Psoas muscle (tissue), 8 donors: ENCODE measurements around the gene CD4. TPM values are rescaled to one million over a fixed set of nuclear protein-coding genes. Genes with fewer than 3 reads are reported as not detected.

Experiments
- ATAC-seq, 4 donors: fragments of 200-7000 bp; cut with Tn5 transposase; one replicate each; pipeline ENCODE4 v1.9.1; 2020; ENCODE audit warnings: moderate library complexity in 3 of 4, mild to moderate bottlenecking in 2 of 4
- DNase-seq, 2 donors: peaks; one replicate each; pipeline ENCODE4 v3.0.0-alpha.2; 2020
- H3K27ac ChIP-seq: fragments of 200-600 bp; one replicate; pipeline ENCODE4 v1.8.0; 2022
- H3K27me3 ChIP-seq, 3 donors: fragments of 200-600 bp in 1 of 3; one replicate each; pipeline versions ENCODE4 v1.6.1 to v1.8.0; 2013 to 2022; ENCODE audit warnings: low read length in 2 of 3, mild to moderate bottlenecking in 2 of 3, moderate library complexity in 1 of 3; ENCODE audit not compliant: insufficient read depth in 3 of 3
- H3K36me3 ChIP-seq, 2 donors: fragments of 200-600 bp in 1 of 2; one replicate each; pipeline versions ENCODE4 v1.6.1 to v1.8.0; 2013 to 2022; ENCODE audit warnings: low read depth in 1 of 2, mild to moderate bottlenecking in 1 of 2, moderate library complexity in 1 of 2; ENCODE audit not compliant: insufficient read depth in 1 of 2
- H3K4me1 ChIP-seq: fragments of 200-600 bp; one replicate; pipeline ENCODE4 v1.8.0; 2022
- H3K4me3 ChIP-seq: fragments of 200-600 bp; one replicate; pipeline ENCODE4 v1.8.0; 2022; ENCODE audit warnings: mild to moderate bottlenecking
- H3K9me3 ChIP-seq: fragments of 200-600 bp; one replicate; pipeline ENCODE4 v1.8.0; 2022
- CTCF ChIP-seq: fragments of 200-600 bp; IDR thresholded peaks from one replicate; pipeline ENCODE4 v1.8.0; 2022; ENCODE audit warnings: antibody characterized with exemption
- WGBS, 3 donors: extraction: QIAGEN DNeasy Blood & Tissue Kit; methylation state at CpG; one replicate each; pipeline versions ENCODE4 v1.1.6 to v1.1.7; 2013; 5-methylcytosine and 5-hydroxymethylcytosine counted together
- intact Hi-C, 2 donors: fragments of 100-400 bp; cut with DNase I; formaldehyde crosslinking; loops; one replicate each; pipeline versions ENCODE4 v1.11.0 to v1.14.2; 2022
- polyA plus RNA-seq, 3 donors: library from polyadenylated mRNA; stranded (reverse); fragments of 200-250 nt; gene quantifications; one replicate each; pipeline ENCODE4 v1.2.3, GENCODE V29; 2013
- total RNA-seq, 4 donors: library from RNA; stranded (reverse); fragmentation: NEBNext Ultra II Directional in 2 of 4; extraction: Animal tissue kit (Norgen Biotek cat#: 25700) in 2 of 4; gene quantifications; one replicate each; pipeline versions ENCODE4 v1.2.1 to v1.2.4, GENCODE V29; 2021 to 2023
- donor health status: healthy with polysubstance abuse.
- donor health status: DM: no; HTN: no; CAD: no; lungs with moderate emphysema.
- donor health status: Bipolar disorder and iron deficiency.
- donor health status: healthy.
- donor health status: DM: yes; HTN: yes; CAD: no.
- donor health status: DM: no; HTN: no; CAD: no.
- donor health status: DM: no; HTN: no; CAD: no.
- donor health status: DM: yes; HTN: yes; CAD: no.

Gene CD4
- total and polyA plus RNA-seq, 7 donors: 0.47 to 4.9 (median 2.3) TPM

GRCh38 chr12:6747216-6747615 is 42.1 kb upstream of the CD4 start:
- no peaks in the 10 kb centered on the region for H3K9me3 ChIP-seq
- no peak for TF ChIP-seq CTCF
- peaks cover 11 to 62% of the 10 kb centered on the region in 2 donors for H3K36me3 ChIP-seq
- peak overlapping the region; percentile 51 for H3K27ac ChIP-seq
- 47 to 76% (median 50%) methylated on average over 4 of the region's 4 CpGs for WGBS, 3 donors
- no peak for DNase-seq
- intact Hi-C loops: no loop called here
- H3K4me1 ChIP-seq: peaks cover 10% of the 10 kb centered on the region
- no peak overlapping the region for H3K4me3 ChIP-seq
- no peaks in the 10 kb centered on the region for H3K27me3 ChIP-seq
- ATAC-seq: peak in 2 of 4 donors; percentile 9 to 22

GRCh38 chr12:6748761-6749160 is 40.6 kb upstream of the CD4 start:
- Histone ChIP-seq H3K4me3 (no peak overlapping the region), H3K36me3 (peaks cover 11 to 62% of the 10 kb centered on the region in 2 donors), H3K27ac (no peak overlapping the region), H3K27me3 (no peaks in the 10 kb centered on the region), H3K9me3 (no peaks in the 10 kb centered on the region), H3K4me1 (peaks cover 12% of the 10 kb centered on the region)
- TF ChIP-seq CTCF: no peak
- ATAC-seq (no peak), DNase-seq (no peak)
- 91 to 95% (median 93%) methylated on average over 28 of the region's 28 CpGs for WGBS, 3 donors
- intact Hi-C loops: no loop called here

- H3K36me3 ChIP-seq: peaks cover 11 to 62% of the 10 kb centered on the region in 2 donors
- H3K9me3 ChIP-seq: no peaks in the 10 kb centered on the region
- peaks cover 15% of the 10 kb centered on the region for H3K4me1 ChIP-seq
- H3K27me3 ChIP-seq: no peaks in the 10 kb centered on the region
- H3K27ac ChIP-seq: no peak overlapping the region
- intact Hi-C loops: loop anchor here (5.0 to 10.0 kb wide), 2 partner anchors 74 to 77 kb away; partner anchors contain the start of genes P3H3 (in 2 of the 2) and GPR162 (in 1 of the 2)
- H3K4me3 ChIP-seq: no peak overlapping the region
- no peak for TF ChIP-seq CTCF
- no peak for ATAC-seq
- no peak for DNase-seq
- 87 to 91% (median 90%) methylated on average over 4 of the region's 4 CpGs for WGBS, 3 donors
Observed at GRCh38 chr12:6750506-6750905, 38.8 kb upstream of the CD4 start.

DNA sequence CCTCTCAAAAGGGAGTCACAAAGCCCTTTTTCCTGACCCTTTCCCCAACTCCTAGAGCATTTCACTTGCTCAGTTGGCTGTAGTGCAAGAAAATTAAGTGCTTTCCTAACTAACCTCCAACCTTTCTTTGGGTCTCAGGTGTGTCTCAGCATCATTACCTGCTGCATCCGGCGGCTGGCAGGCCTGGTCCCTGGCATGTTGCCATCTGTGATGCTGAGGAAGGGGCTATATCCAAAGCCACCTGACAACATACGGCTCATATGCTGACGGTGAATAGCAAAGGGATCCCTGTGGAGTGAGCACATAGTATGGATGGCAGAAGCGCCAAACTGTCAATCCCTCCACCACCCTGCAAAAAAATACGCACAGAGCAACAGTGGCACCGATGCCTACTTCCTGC is 37.6 kb upstream of the CD4 start:
- DNase-seq (no peak), ATAC-seq (no peak)
- Histone ChIP-seq H3K36me3 (peaks cover 11 to 53% of the 10 kb centered on the region in 2 donors), H3K27ac (no peak overlapping the region), H3K4me1 (peaks cover 15% of the 10 kb centered on the region), H3K4me3 (peak overlapping the region; percentile 99), H3K27me3 (no peaks in the 10 kb centered on the region), H3K9me3 (no peaks in the 10 kb centered on the region)
- intact Hi-C loops: loop anchor here (5.0 to 10.0 kb wide), 2 partner anchors 73 to 76 kb away; partner anchors contain the start of genes P3H3 (in 2 of the 2) and GPR162 (in 1 of the 2)
- no peak for TF ChIP-seq CTCF
- 74 to 85% (median 75%) methylated on average over 7 of the region's 7 CpGs for WGBS, 3 donors
